ENCODE results near the gene NOS3. TPM values are rescaled to one million over a fixed set of nuclear protein-coding genes. Genes with fewer than 3 reads are reported as not detected.

NOS3 gene
- total and polyA plus RNA-seq, 2 donors (not counting 3 experiments of a cell fraction or from before 2014, with no cell fraction given): 82.8 to 95.1 TPM

GRCh38 chr7:151000897-151001495 is 10.2 kb downstream of the NOS3 start:
- Histone ChIP-seq H3K9me1 (replicated peaks; ENCODE audit: control insufficient read depth, extremely low read depth, insufficient read depth, low read length) (no peaks in the 10 kb centered on the region), H4K20me1 (replicated peaks; ENCODE audit: control insufficient read depth, extremely low read depth, insufficient read depth, low read length) (no peaks in the 10 kb centered on the region), H3K27ac (ENCODE audit: insufficient read depth, low read depth, low read length) (no peak overlapping the region), H3K9me3 (replicated peaks; ENCODE audit: control insufficient read depth, insufficient read depth, low read length) (no peaks in the 10 kb centered on the region), H2AFZ (ENCODE audit: low read depth, low read length) (no peak overlapping the region), H3K36me3 (ENCODE audit: control insufficient read depth in 2 of 2, extremely low read depth in 1 of 2, insufficient read depth in 2 of 2, low read length in 2 of 2) (peaks cover 0 to 45% of the 10 kb centered on the region in 2 experiments), H3K4me2 (ENCODE audit: insufficient read depth, low read length) (no peak overlapping the region), H3K79me2 (ENCODE audit: control insufficient read depth, insufficient read depth, low read length) (no peaks in the 10 kb centered on the region), H3K9ac (replicated peaks; ENCODE audit: extremely low read depth, insufficient read depth, low read length) (no peak overlapping the region), H3K4me1 (ENCODE audit: control insufficient read depth, extremely low read depth, insufficient read depth, low read length) (peaks cover 28% of the 10 kb centered on the region), H3K4me3 (replicated peaks in 1 of 3; ENCODE audit: insufficient read depth in 1 of 3, low read depth in 1 of 3, low read length in 3 of 3) (no peak overlapping the region), H3K27me3 (ENCODE audit: control insufficient read depth in 2 of 2, insufficient read depth in 2 of 2, low read length in 2 of 2) (no peaks in the 10 kb centered on the region)
- no peak for DNase-seq (ENCODE audit: low read depth, low spot score)
- POLR2A ChIA-PET: no interaction called here
- FAIRE-seq: no peak
- dilution Hi-C loops (cut with MboI; ENCODE audit: extremely low pct_ligation_motif_present, low sequenced_read_pairs) (no loop called here), intact Hi-C loops (cut with micrococcal nuclease) (no loop called here)
- TF ChIP-seq GATA2 (IDR thresholded peaks at IDR 0.05; ENCODE audit: insufficient read depth, insufficient read length, low read depth, low read length) (no peak), POLR2A (IDR thresholded peaks at IDR 0.05; ENCODE audit: low read depth, low read length) (no peak), MYC (IDR thresholded peaks at IDR 0.05; ENCODE audit: low read depth, low read length) (no peak), JUN (IDR thresholded peaks at IDR 0.05; ENCODE audit: borderline replicate concordance, insufficient read depth, insufficient read length, low read depth) (no peak), POLR2AphosphoS5 (IDR thresholded peaks at IDR 0.05; ENCODE audit: insufficient read depth, low read depth, low read length) (no peak), EZH2 (IDR thresholded peaks at IDR 0.05; ENCODE audit: borderline replicate concordance, low read depth, low read length, severe bottlenecking) (no peak), MAX (IDR thresholded peaks at IDR 0.05; ENCODE audit: insufficient read depth, insufficient read length) (no peak), FOS (IDR thresholded peaks at IDR 0.05; ENCODE audit: borderline replicate concordance, insufficient read depth, low read length) (no peak), CTCF (IDR thresholded peaks at IDR 0.05; ENCODE audit: extremely low read depth in 1 of 2, insufficient read depth in 1 of 2, low read depth in 1 of 2, low read length in 2 of 2) (no peak)
- no TSS peak for BruUV-seq (replicated peaks)
- CTCF ChIA-PET: interaction anchor here (1.0 kb wide), 2 partner anchors 9 to 17 kb away, joined by 3 read pairs; no protein-coding TSS in a partner anchor
